OCI-LY3 (cell line): ENCODE measurements around the gene KRTAP5-10.

Source experiments
- EZH2phosphoT487 ChIP-seq: fragments of 200-600 bp; shearing (Covaris generic); IDR thresholded peaks from 2 replicates; pipeline ENCODE4 v1.6.1; 2018; ENCODE audit warnings: antibody characterized with exemption, mixed run types, low read depth
- TF ChIP-seq, protein P1 (sequence below): fragments of 200-600, 300-600 bp; sonication (generic); IDR thresholded peaks from 2 replicates; pipeline ENCODE4 v1.5.1; 2014; ENCODE audit warnings: antibody characterized with exemption, low read length, low read depth

DNA sequence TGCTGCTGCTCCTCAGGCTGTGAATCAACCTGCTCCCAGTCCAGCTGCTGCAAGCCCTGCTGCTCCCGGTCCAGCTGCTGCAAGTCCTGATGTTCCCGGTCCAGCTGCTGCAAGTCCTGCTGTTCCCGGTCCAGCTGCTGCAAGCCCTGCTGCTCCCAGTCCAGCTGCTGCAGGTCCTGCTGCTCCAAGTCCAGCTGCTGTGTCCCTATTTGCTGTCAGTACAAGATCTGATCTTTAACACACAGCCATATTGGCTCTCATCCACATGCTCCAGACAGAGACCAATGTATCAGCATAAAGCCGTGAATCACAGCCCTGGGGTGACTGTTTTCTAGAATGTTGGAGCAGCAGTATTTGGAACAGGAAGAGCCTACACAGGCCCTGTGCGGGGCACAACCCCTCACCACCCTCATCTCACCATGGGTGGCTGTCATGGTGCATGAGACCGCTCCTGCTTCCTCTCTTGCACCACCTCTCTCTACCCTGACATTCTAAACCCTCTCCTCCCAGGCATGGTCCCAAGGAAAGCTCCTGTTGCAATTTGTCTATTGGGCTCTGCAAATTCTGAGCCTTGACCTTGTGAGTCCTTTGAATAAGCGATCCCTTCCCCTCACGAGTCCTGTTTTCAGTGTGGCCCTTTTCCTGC, 3.5 kb downstream of the KRTAP5-10 start:
- TF ChIP-seq, protein P1, sequence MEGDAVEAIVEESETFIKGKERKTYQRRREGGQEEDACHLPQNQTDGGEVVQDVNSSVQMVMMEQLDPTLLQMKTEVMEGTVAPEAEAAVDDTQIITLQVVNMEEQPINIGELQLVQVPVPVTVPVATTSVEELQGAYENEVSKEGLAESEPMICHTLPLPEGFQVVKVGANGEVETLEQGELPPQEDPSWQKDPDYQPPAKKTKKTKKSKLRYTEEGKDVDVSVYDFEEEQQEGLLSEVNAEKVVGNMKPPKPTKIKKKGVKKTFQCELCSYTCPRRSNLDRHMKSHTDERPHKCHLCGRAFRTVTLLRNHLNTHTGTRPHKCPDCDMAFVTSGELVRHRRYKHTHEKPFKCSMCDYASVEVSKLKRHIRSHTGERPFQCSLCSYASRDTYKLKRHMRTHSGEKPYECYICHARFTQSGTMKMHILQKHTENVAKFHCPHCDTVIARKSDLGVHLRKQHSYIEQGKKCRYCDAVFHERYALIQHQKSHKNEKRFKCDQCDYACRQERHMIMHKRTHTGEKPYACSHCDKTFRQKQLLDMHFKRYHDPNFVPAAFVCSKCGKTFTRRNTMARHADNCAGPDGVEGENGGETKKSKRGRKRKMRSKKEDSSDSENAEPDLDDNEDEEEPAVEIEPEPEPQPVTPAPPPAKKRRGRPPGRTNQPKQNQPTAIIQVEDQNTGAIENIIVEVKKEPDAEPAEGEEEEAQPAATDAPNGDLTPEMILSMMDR: no peak
- TF ChIP-seq EZH2phosphoT487: no peak
